ENCODE results near the gene E2F3.

Gene E2F3

DNA sequence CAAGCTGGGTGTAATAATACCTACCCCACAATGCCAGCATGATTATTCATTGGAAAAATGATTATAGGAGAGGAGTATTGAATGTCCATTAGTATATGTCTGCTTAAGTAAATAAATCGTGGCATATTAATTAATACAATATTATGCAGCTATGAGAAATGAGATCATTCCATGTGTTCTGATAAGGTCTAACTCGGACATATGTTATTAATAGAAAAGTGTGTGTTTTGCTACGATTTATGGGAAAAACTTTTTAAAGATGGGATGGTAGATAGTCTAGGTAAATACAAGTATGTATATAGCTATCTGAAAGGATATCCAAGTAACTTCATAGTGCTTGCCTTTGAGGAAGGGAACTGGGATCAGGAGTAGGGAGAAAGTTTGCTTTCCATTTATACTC, 71.1 kb downstream of the E2F3 start:
- no peak overlapping the region for H3K4me3 ChIP-seq (ENCODE audit: control insufficient read depth in 1 of 7, extremely low read depth in 1 of 7, insufficient read depth in 4 of 7, low read depth in 2 of 7, low read length in 6 of 7)
- WGBS (ENCODE audit: insufficient coverage), result 100% methylated on average over 1 of the region's 3 CpGs
- no peak for DNase-seq
- H3K4me1 ChIP-seq (ENCODE audit: control extremely low read depth in 1 of 4, control insufficient read depth in 4 of 4, insufficient read depth in 4 of 4, low read length in 3 of 4), result peaks cover 4 to 24% (median 14%) of the 10 kb centered on the region in 4 experiments
- no peaks in the 10 kb centered on the region for H3K27me3 ChIP-seq (replicated peaks in 2 of 5; ENCODE audit: control insufficient read depth in 4 of 5, insufficient read depth in 5 of 5, low read length in 4 of 5)
- no peaks in the 10 kb centered on the region for H3K9me3 ChIP-seq (ENCODE audit: control extremely low read depth in 1 of 5, control insufficient read depth in 4 of 5, insufficient read depth in 2 of 5, low read depth in 1 of 5, low read length in 4 of 5)
- ChIA-PET POLR2A (no interaction called here), CTCF (interaction anchor here (0.9 to 1.6 kb wide), 6 partner anchors 8 to 73 kb away, joined by 3 to 4 read pairs (median 4); no protein-coding TSS in a partner anchor)
- no peak overlapping the region for H3K27ac ChIP-seq (ENCODE audit: insufficient read depth in 1 of 2, low read depth in 1 of 2, low read length in 2 of 2, poor library complexity in 1 of 2, severe bottlenecking in 2 of 2)
- H3K36me3 ChIP-seq (ENCODE audit: control insufficient read depth in 4 of 4, insufficient read depth in 4 of 4, low read length in 3 of 4), result peaks cover 0 to 40% (median 8%) of the 10 kb centered on the region in 4 experiments

DNA sequence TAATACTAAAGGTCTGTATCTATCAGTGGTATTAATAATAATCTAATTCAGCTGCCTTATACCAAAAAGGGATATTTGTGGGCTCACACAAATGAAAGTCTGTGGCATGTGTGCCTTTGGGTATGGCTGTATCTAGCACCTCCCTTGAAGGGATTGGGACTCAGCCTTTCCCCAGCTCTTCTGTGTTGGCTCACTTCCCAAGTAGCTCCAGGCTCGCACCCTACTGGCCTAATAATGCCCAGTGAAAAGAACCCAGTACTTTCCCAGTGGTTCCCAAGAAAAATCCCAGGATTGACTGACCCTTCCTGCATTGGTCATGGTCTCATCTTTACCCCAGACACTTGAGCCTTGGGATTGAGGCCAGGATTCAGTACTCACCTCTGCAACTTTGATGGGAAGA, 71.8 kb downstream of the E2F3 start:
- Histone ChIP-seq H3K36me3 (ENCODE audit: control insufficient read depth in 4 of 4, insufficient read depth in 4 of 4, low read length in 3 of 4) (peaks cover 0 to 37% (median 8%) of the 10 kb centered on the region in 4 experiments), H3K27ac (ENCODE audit: insufficient read depth in 1 of 2, low read depth in 1 of 2, low read length in 2 of 2, poor library complexity in 1 of 2, severe bottlenecking in 2 of 2) (no peak overlapping the region), H3K4me1 (ENCODE audit: control extremely low read depth in 1 of 4, control insufficient read depth in 4 of 4, insufficient read depth in 4 of 4, low read length in 3 of 4) (peaks cover 0 to 17% (median 11%) of the 10 kb centered on the region in 4 experiments), H3K4me3 (ENCODE audit: control insufficient read depth in 1 of 7, extremely low read depth in 1 of 7, insufficient read depth in 4 of 7, low read depth in 2 of 7, low read length in 6 of 7) (no peak overlapping the region), H3K9me3 (ENCODE audit: control extremely low read depth in 1 of 5, control insufficient read depth in 4 of 5, insufficient read depth in 2 of 5, low read depth in 1 of 5, low read length in 4 of 5) (no peaks in the 10 kb centered on the region), H3K27me3 (replicated peaks in 2 of 5; ENCODE audit: control insufficient read depth in 4 of 5, insufficient read depth in 5 of 5, low read length in 4 of 5) (no peaks in the 10 kb centered on the region)
- DNase-seq, result no peak
- CTCF ChIA-PET, result interaction anchor here (0.7 to 1.6 kb wide), 6 partner anchors 9 to 74 kb away, joined by 3 to 4 read pairs (median 3); no protein-coding TSS in a partner anchor
- WGBS (ENCODE audit: insufficient coverage), result 100% methylated on average over 1 of the region's 1 CpG
- POLR2A ChIA-PET, result no interaction called here

DNA sequence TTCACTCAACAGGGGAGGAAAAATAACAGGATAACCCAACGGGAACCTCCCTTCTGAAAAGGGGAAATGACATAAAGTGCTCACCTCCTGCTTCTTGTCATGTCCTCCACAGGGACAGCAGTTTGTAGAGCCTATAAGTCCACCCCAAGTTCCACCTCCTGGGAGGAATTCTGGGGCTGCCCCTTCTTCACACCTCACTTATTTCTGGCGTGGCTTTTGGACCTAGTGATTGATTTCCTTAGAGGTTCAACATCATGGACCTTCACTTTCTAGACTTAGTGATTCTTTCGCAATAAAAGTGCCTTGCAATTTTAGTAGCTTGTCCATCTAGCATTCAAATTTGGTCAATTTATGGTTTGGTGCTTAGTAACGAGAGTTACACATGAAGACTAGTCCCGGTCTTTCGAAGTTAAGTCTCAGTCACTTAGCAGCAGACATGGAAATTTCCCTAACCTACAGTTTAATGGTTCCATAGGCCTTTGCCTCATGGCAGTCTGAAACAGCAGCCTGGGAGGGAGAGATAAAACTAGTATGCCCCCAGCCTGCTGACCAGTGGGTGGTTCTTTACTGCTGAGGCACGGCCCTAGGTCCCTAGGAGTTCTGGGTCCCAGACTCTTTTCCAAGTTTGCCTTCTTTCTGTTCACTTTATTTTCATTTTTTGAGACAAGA, 73.3 kb downstream of the E2F3 start:
- Histone ChIP-seq H3K4me3 (ENCODE audit: control insufficient read depth in 1 of 7, extremely low read depth in 1 of 7, insufficient read depth in 4 of 7, low read depth in 2 of 7, low read length in 6 of 7) (no peak overlapping the region), H3K36me3 (ENCODE audit: control insufficient read depth in 4 of 4, insufficient read depth in 4 of 4, low read length in 3 of 4) (peaks cover 2 to 45% (median 9%) of the 10 kb centered on the region in 4 experiments), H3K9me3 (ENCODE audit: control extremely low read depth in 1 of 5, control insufficient read depth in 4 of 5, insufficient read depth in 2 of 5, low read depth in 1 of 5, low read length in 4 of 5) (no peaks in the 10 kb centered on the region), H3K4me1 (ENCODE audit: control extremely low read depth in 1 of 4, control insufficient read depth in 4 of 4, insufficient read depth in 4 of 4, low read length in 3 of 4) (peaks cover 0 to 23% (median 10%) of the 10 kb centered on the region in 4 experiments), H3K27ac (ENCODE audit: insufficient read depth in 1 of 2, low read depth in 1 of 2, low read length in 2 of 2, poor library complexity in 1 of 2, severe bottlenecking in 2 of 2) (no peak overlapping the region), H3K27me3 (replicated peaks in 2 of 5; ENCODE audit: control insufficient read depth in 4 of 5, insufficient read depth in 5 of 5, low read length in 4 of 5) (no peaks in the 10 kb centered on the region)
- no peak for DNase-seq
- ChIA-PET CTCF (no interaction called here), POLR2A (no interaction called here)
- whole genome bisulfite sequencing (ENCODE audit: insufficient coverage), result 97% methylated on average over 3 of the region's 7 CpGs

GRCh38 chr6:20476501-20477043, 74.9 kb downstream of the E2F3 start:
- ChIA-PET CTCF (interaction anchor here (1.1 kb wide), 1 partner anchor 13 kb away, joined by 3 read pairs; no protein-coding TSS in a partner anchor), POLR2A (interaction anchor here (0.5 to 1.0 kb wide), 2 partner anchors 19 to 54 kb away, joined by 3 read pairs; no protein-coding TSS in a partner anchor)

DNA sequence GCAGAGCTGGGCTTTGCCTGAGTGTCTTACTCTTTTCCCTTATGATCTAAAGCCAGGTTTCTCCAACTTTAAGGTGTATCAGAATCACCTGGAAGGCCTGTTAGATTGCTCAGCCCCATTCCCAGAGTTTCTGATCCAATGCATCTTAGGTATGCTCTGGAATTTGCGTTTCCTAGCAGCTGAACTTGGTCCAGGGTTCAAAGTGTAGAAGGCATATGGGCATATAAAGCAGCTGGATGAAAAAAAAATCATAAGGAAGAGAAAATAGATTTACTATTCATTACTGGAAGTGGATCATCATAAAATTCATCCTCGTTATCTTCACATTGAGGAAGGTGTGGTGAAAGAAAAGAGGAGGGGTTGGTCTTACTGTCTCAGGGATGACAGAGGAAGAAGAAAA, 75.8 kb downstream of the E2F3 start:
- 88% methylated on average over 1 of the region's 2 CpGs for WGBS (ENCODE audit: insufficient coverage)
- no peak for DNase-seq
- H3K9me3 ChIP-seq (ENCODE audit: control extremely low read depth in 1 of 5, control insufficient read depth in 4 of 5, insufficient read depth in 2 of 5, low read depth in 1 of 5, low read length in 4 of 5), result no peaks in the 10 kb centered on the region
- ChIA-PET POLR2A (interaction anchor here (1.0 kb wide), 1 partner anchor 20 kb away, joined by 3 read pairs; no protein-coding TSS in a partner anchor), CTCF (no interaction called here)
- peaks cover 10 to 64% (median 22%) of the 10 kb centered on the region in 4 experiments for H3K36me3 ChIP-seq (ENCODE audit: control insufficient read depth in 4 of 4, insufficient read depth in 4 of 4, low read length in 3 of 4)
- no peak overlapping the region for H3K27ac ChIP-seq (ENCODE audit: insufficient read depth in 1 of 2, low read depth in 1 of 2, low read length in 2 of 2, poor library complexity in 1 of 2, severe bottlenecking in 2 of 2)
- H3K4me1 ChIP-seq (ENCODE audit: control extremely low read depth in 1 of 4, control insufficient read depth in 4 of 4, insufficient read depth in 4 of 4, low read length in 3 of 4), result peaks cover 0 to 17% (median 10%) of the 10 kb centered on the region in 4 experiments
- no peaks in the 10 kb centered on the region for H3K27me3 ChIP-seq (replicated peaks in 2 of 5; ENCODE audit: control insufficient read depth in 4 of 5, insufficient read depth in 5 of 5, low read length in 4 of 5)
- no peak overlapping the region for H3K4me3 ChIP-seq (ENCODE audit: control insufficient read depth in 1 of 7, extremely low read depth in 1 of 7, insufficient read depth in 4 of 7, low read depth in 2 of 7, low read length in 6 of 7)

More at GRCh38 chr6:20476501-20477043, 74.9 kb downstream of the E2F3 start:
- Histone ChIP-seq H3K27ac (ENCODE audit: insufficient read depth in 1 of 2, low read depth in 1 of 2, low read length in 2 of 2, poor library complexity in 1 of 2, severe bottlenecking in 2 of 2) (no peak overlapping the region), H3K27me3 (replicated peaks in 2 of 5; ENCODE audit: control insufficient read depth in 4 of 5, insufficient read depth in 5 of 5, low read length in 4 of 5) (no peaks in the 10 kb centered on the region), H3K4me1 (ENCODE audit: control extremely low read depth in 1 of 4, control insufficient read depth in 4 of 4, insufficient read depth in 4 of 4, low read length in 3 of 4) (peaks cover 0 to 17% (median 10%) of the 10 kb centered on the region in 4 experiments), H3K9me3 (ENCODE audit: control extremely low read depth in 1 of 5, control insufficient read depth in 4 of 5, insufficient read depth in 2 of 5, low read depth in 1 of 5, low read length in 4 of 5) (no peaks in the 10 kb centered on the region), H3K36me3 (ENCODE audit: control insufficient read depth in 4 of 4, insufficient read depth in 4 of 4, low read length in 3 of 4) (peaks cover 7 to 61% (median 18%) of the 10 kb centered on the region in 4 experiments), H3K4me3 (ENCODE audit: control insufficient read depth in 1 of 7, extremely low read depth in 1 of 7, insufficient read depth in 4 of 7, low read depth in 2 of 7, low read length in 6 of 7) (no peak overlapping the region)
- 100% methylated on average over 5 of the region's 6 CpGs for whole genome bisulfite sequencing (ENCODE audit: insufficient coverage)
- no peak for DNase-seq

GRCh38 chr6:20479060-20479459, 77.4 kb downstream of the E2F3 start:
- ChIA-PET POLR2A (no interaction called here), CTCF (no interaction called here)
- H3K36me3 ChIP-seq (ENCODE audit: control insufficient read depth in 4 of 4, insufficient read depth in 4 of 4, low read length in 3 of 4), result peaks cover 15 to 74% (median 28%) of the 10 kb centered on the region in 4 experiments
- 45% methylated on average over 3 of the region's 5 CpGs for whole genome bisulfite sequencing (ENCODE audit: insufficient coverage)
- DNase-seq, result peak in 2 of 3 donors; percentile 31 to 48
- H3K27ac ChIP-seq (ENCODE audit: insufficient read depth in 1 of 2, low read depth in 1 of 2, low read length in 2 of 2, poor library complexity in 1 of 2, severe bottlenecking in 2 of 2), result no peak overlapping the region
- no peaks in the 10 kb centered on the region for H3K27me3 ChIP-seq (replicated peaks in 2 of 5; ENCODE audit: control insufficient read depth in 4 of 5, insufficient read depth in 5 of 5, low read length in 4 of 5)
- no peak overlapping the region for H3K4me3 ChIP-seq (ENCODE audit: control insufficient read depth in 1 of 7, extremely low read depth in 1 of 7, insufficient read depth in 4 of 7, low read depth in 2 of 7, low read length in 6 of 7)
- peaks cover 6 to 24% (median 17%) of the 10 kb centered on the region in 4 experiments for H3K4me1 ChIP-seq (ENCODE audit: control extremely low read depth in 1 of 4, control insufficient read depth in 4 of 4, insufficient read depth in 4 of 4, low read length in 3 of 4)
- H3K9me3 ChIP-seq (ENCODE audit: control extremely low read depth in 1 of 5, control insufficient read depth in 4 of 5, insufficient read depth in 2 of 5, low read depth in 1 of 5, low read length in 4 of 5), result no peaks in the 10 kb centered on the region

DNA sequence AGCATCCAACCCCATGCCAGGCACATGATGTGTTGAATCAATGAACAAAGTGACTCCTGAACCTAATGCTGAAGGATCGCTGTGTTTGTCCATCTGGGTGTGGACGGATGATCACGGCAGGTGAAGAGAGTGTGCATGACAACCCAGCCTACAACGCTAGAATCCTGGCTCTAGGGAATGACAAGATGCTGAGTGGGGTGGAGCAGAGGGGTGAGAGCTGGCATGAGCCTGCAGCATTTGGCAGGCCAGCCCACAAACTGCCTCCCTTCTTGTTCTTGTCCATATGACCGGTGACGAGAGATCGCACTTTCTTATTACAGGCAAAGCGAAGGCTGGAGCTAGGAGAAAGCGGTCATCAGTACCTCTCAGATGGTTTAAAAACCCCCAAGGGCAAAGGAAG, 77.8 kb downstream of the E2F3 start:
- no peaks in the 10 kb centered on the region for H3K9me3 ChIP-seq (ENCODE audit: control extremely low read depth in 1 of 5, control insufficient read depth in 4 of 5, insufficient read depth in 2 of 5, low read depth in 1 of 5, low read length in 4 of 5)
- H3K36me3 ChIP-seq (ENCODE audit: control insufficient read depth in 4 of 4, insufficient read depth in 4 of 4, low read length in 3 of 4), result peaks cover 15 to 74% (median 28%) of the 10 kb centered on the region in 4 experiments
- 98% methylated on average over 9 of the region's 9 CpGs for WGBS (ENCODE audit: insufficient coverage)
- H3K27ac ChIP-seq (ENCODE audit: insufficient read depth in 1 of 2, low read depth in 1 of 2, low read length in 2 of 2, poor library complexity in 1 of 2, severe bottlenecking in 2 of 2), result no peak overlapping the region
- no peaks in the 10 kb centered on the region for H3K27me3 ChIP-seq (replicated peaks in 2 of 5; ENCODE audit: control insufficient read depth in 4 of 5, insufficient read depth in 5 of 5, low read length in 4 of 5)
- H3K4me1 ChIP-seq (ENCODE audit: control extremely low read depth in 1 of 4, control insufficient read depth in 4 of 4, insufficient read depth in 4 of 4, low read length in 3 of 4), result peaks cover 6 to 24% (median 18%) of the 10 kb centered on the region in 4 experiments
- POLR2A ChIA-PET, result interaction anchor here (1.0 kb wide), 1 partner anchor 75 kb away, joined by 3 read pairs; no protein-coding TSS in a partner anchor
- CTCF ChIA-PET, result no interaction called here
- DNase-seq, result no peak
- H3K4me3 ChIP-seq (ENCODE audit: control insufficient read depth in 1 of 7, extremely low read depth in 1 of 7, insufficient read depth in 4 of 7, low read depth in 2 of 7, low read length in 6 of 7), result no peak overlapping the region

Data from common myeloid progenitor, CD34-positive (primary cell).